Osteoblast (primary cell): Measurements from ENCODE around the gene RBKS. TPM values are rescaled to one million over a fixed set of nuclear protein-coding genes. Genes with fewer than 3 reads are reported as not detected.

Source experiments
- DNase-seq: peaks from one replicate; pipeline ENCODE4 v3.0.0; 2011; ENCODE audit warnings: low spot score, mixed read lengths; ENCODE audit not compliant: insufficient read length; ENCODE audit errors: missing footprints
- H2AFZ ChIP-seq: 2 replicates; pipeline ENCODE4 v1.6.0; 2011; ENCODE audit warnings: mild to moderate bottlenecking, low read length
- H3K27ac ChIP-seq: 2 replicates; pipeline ENCODE4 v1.5.1; 2011; ENCODE audit warnings: mild to moderate bottlenecking, low read depth, low read length, moderate library complexity
- H3K27me3 ChIP-seq: 2 replicates; pipeline ENCODE4 v1.6.0; 2012; ENCODE audit warnings: mild to moderate bottlenecking, control low read depth, inconsistent platforms, low read length, moderate library complexity; ENCODE audit not compliant: insufficient read depth
- H3K36me3 ChIP-seq: 2 replicates; pipeline ENCODE4 v1.5.1; 2011; ENCODE audit warnings: mild to moderate bottlenecking, low read length, control low read depth, moderate library complexity; ENCODE audit not compliant: insufficient read depth
- H3K4me1 ChIP-seq: 2 replicates; pipeline ENCODE4 v1.5.1; 2011; ENCODE audit warnings: mild to moderate bottlenecking, low read length, control low read depth, moderate library complexity; ENCODE audit not compliant: insufficient read depth
- H3K4me2 ChIP-seq: 2 replicates; pipeline ENCODE4 v1.6.0; 2011; ENCODE audit warnings: mild to moderate bottlenecking, low read length; ENCODE audit not compliant: insufficient read depth
- H3K4me3 ChIP-seq: fragments of 200-600 bp; sonication (generic); 3 replicates; pipeline ENCODE4 v1.5.1; 2012; ENCODE audit warnings: mild to moderate bottlenecking, low read length, inconsistent platforms; ENCODE audit not compliant: insufficient read depth
- H3K79me2 ChIP-seq: 2 replicates; pipeline ENCODE4 v1.6.0; 2012; ENCODE audit warnings: mild to moderate bottlenecking, low read length, control low read depth, inconsistent platforms; ENCODE audit not compliant: insufficient read depth
- H3K9me3 ChIP-seq: 2 replicates; pipeline ENCODE4 v1.5.1; 2011; ENCODE audit warnings: low read depth, low read length, control low read depth
- H4K20me1 ChIP-seq: 2 replicates; pipeline ENCODE4 v1.6.0; 2012; ENCODE audit warnings: mild to moderate bottlenecking, low read length, control low read depth; ENCODE audit not compliant: insufficient read depth
- CTCF ChIP-seq: IDR thresholded peaks from 2 replicates; pipeline ENCODE4 v1.5.1; 2011; ENCODE audit warnings: mild to moderate bottlenecking, low read depth, low read length, moderate library complexity; ENCODE audit errors: extremely low read depth
- total RNA-seq: library from RNA; depleted of rRNA; stranded (reverse); fragments of >200 nt; gene quantifications from 2 replicates; pipeline ENCODE4 v1.2.3, GENCODE V29; 2012

The RBKS gene
- total RNA-seq, 1 donor, result 1.1 TPM

GRCh38 chr2:27887111-27887510 lies 3.1 kb downstream of the RBKS start:
- Histone ChIP-seq H3K79me2 (peaks cover 22% of the 10 kb centered on the region), H3K4me1 (peaks cover 40% of the 10 kb centered on the region), H3K27ac (no peak overlapping the region), H2AFZ (no peak overlapping the region), H3K9me3 (no peaks in the 10 kb centered on the region), H3K4me3 (no peak overlapping the region), H3K4me2 (no peak overlapping the region), H3K27me3 (no peaks in the 10 kb centered on the region), H3K36me3 (no peaks in the 10 kb centered on the region), H4K20me1 (no peaks in the 10 kb centered on the region)
- no peak for DNase-seq
- TF ChIP-seq CTCF, result no peak

GRCh38 chr2:27886322-27886721 lies 3.9 kb downstream of the RBKS start:
- no peak for TF ChIP-seq CTCF
- no peaks in the 10 kb centered on the region for H3K36me3 ChIP-seq
- no peaks in the 10 kb centered on the region for H4K20me1 ChIP-seq
- no peaks in the 10 kb centered on the region for H3K9me3 ChIP-seq
- H3K27me3 ChIP-seq, result no peaks in the 10 kb centered on the region
- H3K79me2 ChIP-seq, result peaks cover 18% of the 10 kb centered on the region
- no peak overlapping the region for H3K4me2 ChIP-seq
- H3K4me3 ChIP-seq, result no peak overlapping the region
- H3K4me1 ChIP-seq, result peaks cover 32% of the 10 kb centered on the region
- H2AFZ ChIP-seq, result no peak overlapping the region
- peak overlapping the region; percentile 70 for H3K27ac ChIP-seq
- peak; percentile 27 for DNase-seq

GRCh38 chr2:27885661-27886060 lies 4.5 kb downstream of the RBKS start:
- H3K79me2 ChIP-seq, result peaks cover 11% of the 10 kb centered on the region
- H3K27me3 ChIP-seq, result no peaks in the 10 kb centered on the region
- no peaks in the 10 kb centered on the region for H4K20me1 ChIP-seq
- H2AFZ ChIP-seq, result peak overlapping the region; percentile 64
- no peak overlapping the region for H3K4me3 ChIP-seq
- peak overlapping the region; percentile 36 for H3K4me2 ChIP-seq
- no peaks in the 10 kb centered on the region for H3K36me3 ChIP-seq
- H3K27ac ChIP-seq, result peak overlapping the region; percentile 70
- H3K9me3 ChIP-seq, result no peaks in the 10 kb centered on the region
- no peak for TF ChIP-seq CTCF
- peaks cover 28% of the 10 kb centered on the region for H3K4me1 ChIP-seq
- peak; percentile 18 for DNase-seq

DNA sequence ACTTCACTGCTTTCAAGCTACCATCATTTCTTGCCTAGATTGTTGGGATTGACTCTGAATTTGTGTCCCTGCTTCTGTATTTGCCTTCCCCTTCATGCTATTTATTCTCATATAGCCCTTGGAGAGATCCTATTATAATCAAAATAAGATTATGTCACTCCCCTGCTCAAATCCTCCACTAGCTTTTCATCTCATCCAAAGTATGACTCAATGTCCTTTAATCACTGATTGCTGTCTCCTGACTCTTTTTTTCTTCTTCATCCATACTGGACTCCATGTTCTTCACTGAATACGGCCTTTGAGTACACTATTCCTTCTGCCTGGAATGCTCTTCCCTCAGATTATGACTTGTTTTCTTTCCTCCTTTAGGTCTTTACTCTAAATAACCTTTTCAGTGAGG lies 5.0 kb downstream of the RBKS start:
- Histone ChIP-seq H3K4me1 (peaks cover 28% of the 10 kb centered on the region), H3K4me3 (no peak overlapping the region), H3K9me3 (no peaks in the 10 kb centered on the region), H4K20me1 (no peaks in the 10 kb centered on the region), H3K27ac (peak overlapping the region; percentile 70), H3K27me3 (no peaks in the 10 kb centered on the region), H3K4me2 (peak overlapping the region; percentile 36), H2AFZ (peak overlapping the region; percentile 64), H3K36me3 (no peaks in the 10 kb centered on the region), H3K79me2 (peaks cover 9% of the 10 kb centered on the region)
- no peak for TF ChIP-seq CTCF
- DNase-seq, result peak; percentile 50
